MCF 10A (cell line): ENCODE data around the gene PCNX3. TPM values are rescaled to one million over a fixed set of nuclear protein-coding genes. Genes with fewer than 3 reads are reported as not detected.
A peak's percentile ranks its signal among the peaks of the same experiment; 100 is the strongest.

Experiments
- BruUV-seq: library from RNA; stranded (reverse); fragments of 400-500 nt; replicated peaks from 2 replicates; lab custom pipeline; 2021; lab: Mats Ljungman, UMichigan
- CTCF ChIA-PET: fragments of 300-600 bp; sonication (Branson Sonifier 250); formaldehyde crosslinking; extraction: SDS; loops from one replicate; lab custom pipeline; 2021; ENCODE audit warnings: antibody characterized with exemption, inconsistent platforms; lab: Yijun Ruan, JAX
- POLR2A ChIA-PET: fragments of 300-600, 350-650 bp; sonication (Branson Sonifier 250); formaldehyde crosslinking; extraction: SDS; loops from one replicate; lab custom pipeline; 2020; ENCODE audit warnings: antibody characterized with exemption, inconsistent platforms; lab: Yijun Ruan, JAX
- DNase-seq: peaks from one replicate; pipeline ENCODE4 v3.0.0-alpha.2; 2018; ENCODE audit not compliant: unreplicated experiment
- H3K27ac Mint-ChIP-seq: one replicate; pipeline ENCODE4 v1.8.0; 2022; ENCODE audit warnings: mild to moderate bottlenecking, low read depth, mixed read lengths; ENCODE audit not compliant: unreplicated experiment
- H3K27me3 Mint-ChIP-seq: one replicate; pipeline ENCODE4 v1.8.0; 2022; ENCODE audit warnings: mixed read lengths; ENCODE audit not compliant: insufficient read depth, unreplicated experiment
- H3K36me3 Mint-ChIP-seq: one replicate; pipeline ENCODE4 v1.8.0; 2022; ENCODE audit warnings: mild to moderate bottlenecking, moderate library complexity, mixed read lengths; ENCODE audit not compliant: insufficient read depth, unreplicated experiment
- H3K4me1 Mint-ChIP-seq: one replicate; pipeline ENCODE4 v1.8.0; 2022; ENCODE audit warnings: mixed read lengths; ENCODE audit not compliant: insufficient read depth, unreplicated experiment
- H3K4me3 Mint-ChIP-seq: one replicate; pipeline ENCODE4 v1.8.0; 2022; ENCODE audit warnings: mild to moderate bottlenecking, moderate library complexity, mixed read lengths; ENCODE audit not compliant: unreplicated experiment
- H3K9me3 Mint-ChIP-seq: one replicate; pipeline ENCODE4 v1.8.0; 2022; ENCODE audit warnings: mixed read lengths; ENCODE audit not compliant: unreplicated experiment
- intact Hi-C: fragments of 100-400 bp; cut with micrococcal nuclease; formaldehyde crosslinking; loops from 2 replicates; pipeline ENCODE4 v1.14.1; 2022
- total RNA-seq: library from RNA; stranded (reverse); gene quantifications from 2 replicates; pipeline ENCODE4 v1.2.3, GENCODE V29; 2022
- TF ChIP-seq, protein P1 (sequence below): fragments of 200-600 bp; IDR thresholded peaks from one replicate; pipeline ENCODE4 v1.8.0; 2022; ENCODE audit warnings: antibody characterized with exemption, mild to moderate bottlenecking; ENCODE audit not compliant: unreplicated experiment

PCNX3 gene
- total RNA-seq, 1 experiment from 2014 or later: 40.9 TPM

DNA sequence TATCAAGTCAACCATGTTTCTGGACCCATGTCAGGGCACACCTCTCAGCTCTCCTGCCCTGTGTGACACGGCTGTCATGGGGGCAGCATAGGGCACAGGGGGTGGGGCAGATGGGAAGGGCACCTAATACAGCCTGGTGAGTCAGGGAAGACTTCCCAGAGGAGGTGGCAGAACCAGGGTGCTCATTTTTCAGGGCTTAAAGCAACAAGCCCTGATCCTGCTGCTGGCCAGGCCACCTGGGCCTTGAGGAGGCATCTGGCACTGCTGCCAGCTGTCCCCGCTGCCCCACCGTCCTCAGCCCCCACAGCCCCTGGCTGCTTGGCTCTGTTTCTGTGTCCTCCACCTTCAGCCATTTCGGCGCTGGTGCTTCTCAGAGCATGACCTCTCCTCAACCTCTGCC is 5.9 kb upstream of the PCNX3 start:
- BruUV-seq: no TSS peak
- Mint-ChIP-seq H3K27me3 (no peaks in the 10 kb centered on the region), H3K36me3 (peaks cover 41% of the 10 kb centered on the region), H3K4me1 (peaks cover 30% of the 10 kb centered on the region), H3K4me3 (no peak overlapping the region), H3K9me3 (no peaks in the 10 kb centered on the region), H3K27ac (peak overlapping the region; percentile 77)
- TF ChIP-seq, protein P1, sequence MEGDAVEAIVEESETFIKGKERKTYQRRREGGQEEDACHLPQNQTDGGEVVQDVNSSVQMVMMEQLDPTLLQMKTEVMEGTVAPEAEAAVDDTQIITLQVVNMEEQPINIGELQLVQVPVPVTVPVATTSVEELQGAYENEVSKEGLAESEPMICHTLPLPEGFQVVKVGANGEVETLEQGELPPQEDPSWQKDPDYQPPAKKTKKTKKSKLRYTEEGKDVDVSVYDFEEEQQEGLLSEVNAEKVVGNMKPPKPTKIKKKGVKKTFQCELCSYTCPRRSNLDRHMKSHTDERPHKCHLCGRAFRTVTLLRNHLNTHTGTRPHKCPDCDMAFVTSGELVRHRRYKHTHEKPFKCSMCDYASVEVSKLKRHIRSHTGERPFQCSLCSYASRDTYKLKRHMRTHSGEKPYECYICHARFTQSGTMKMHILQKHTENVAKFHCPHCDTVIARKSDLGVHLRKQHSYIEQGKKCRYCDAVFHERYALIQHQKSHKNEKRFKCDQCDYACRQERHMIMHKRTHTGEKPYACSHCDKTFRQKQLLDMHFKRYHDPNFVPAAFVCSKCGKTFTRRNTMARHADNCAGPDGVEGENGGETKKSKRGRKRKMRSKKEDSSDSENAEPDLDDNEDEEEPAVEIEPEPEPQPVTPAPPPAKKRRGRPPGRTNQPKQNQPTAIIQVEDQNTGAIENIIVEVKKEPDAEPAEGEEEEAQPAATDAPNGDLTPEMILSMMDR: no peak
- CTCF ChIA-PET: interaction anchor here (1.6 to 1.7 kb wide), 2 partner anchors 12 to 15 kb away, joined by 3 to 7 read pairs; no protein-coding TSS in a partner anchor
- POLR2A ChIA-PET: interaction anchor here (0.6 to 1.7 kb wide), 5 partner anchors 22 to 53 kb away, joined by 3 to 6 read pairs (median 3); partner anchors contain the start of genes EHBP1L1, FAM89B and RELA
- DNase-seq: no peak
- intact Hi-C loops: no loop called here

DNA sequence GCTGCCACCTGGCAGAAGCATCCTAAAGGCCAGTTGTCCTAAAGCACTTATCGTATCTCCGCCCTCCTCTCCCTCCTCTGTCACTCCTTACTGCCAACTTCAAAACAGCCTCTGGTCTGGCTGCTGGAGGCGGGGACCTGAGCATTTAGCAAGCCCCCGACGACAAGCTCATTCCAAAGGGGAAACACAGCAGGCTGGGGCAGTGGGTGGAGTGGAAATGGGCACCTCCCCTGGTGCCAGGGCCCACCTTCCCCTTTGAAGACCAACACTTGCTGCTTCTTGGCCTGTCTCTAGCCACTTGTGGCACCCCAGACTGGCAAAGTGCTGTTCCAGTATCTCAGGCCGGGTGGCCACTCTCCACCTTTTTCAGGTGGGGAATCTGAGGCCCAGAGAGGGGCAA is 5.2 kb upstream of the PCNX3 start:
- POLR2A ChIA-PET: interaction anchor here (0.7 to 1.7 kb wide), 4 partner anchors 18 to 34 kb away, joined by 3 to 6 read pairs (median 3); partner anchors contain the start of gene EHBP1L1
- TF ChIP-seq, protein P1: no peak
- H3K36me3 Mint-ChIP-seq: peaks cover 37% of the 10 kb centered on the region
- CTCF ChIA-PET: interaction anchor here (0.6 to 1.7 kb wide), 2 partner anchors 16 to 53 kb away, joined by 3 to 7 read pairs; no protein-coding TSS in a partner anchor
- intact Hi-C loops: no loop called here
- H3K27me3 Mint-ChIP-seq: no peaks in the 10 kb centered on the region
- peak overlapping the region; percentile 77 for H3K27ac Mint-ChIP-seq
- no peaks in the 10 kb centered on the region for H3K9me3 Mint-ChIP-seq
- no peak overlapping the region for H3K4me3 Mint-ChIP-seq
- no TSS peak for BruUV-seq
- no peak for DNase-seq
- H3K4me1 Mint-ChIP-seq: peaks cover 30% of the 10 kb centered on the region

DNA sequence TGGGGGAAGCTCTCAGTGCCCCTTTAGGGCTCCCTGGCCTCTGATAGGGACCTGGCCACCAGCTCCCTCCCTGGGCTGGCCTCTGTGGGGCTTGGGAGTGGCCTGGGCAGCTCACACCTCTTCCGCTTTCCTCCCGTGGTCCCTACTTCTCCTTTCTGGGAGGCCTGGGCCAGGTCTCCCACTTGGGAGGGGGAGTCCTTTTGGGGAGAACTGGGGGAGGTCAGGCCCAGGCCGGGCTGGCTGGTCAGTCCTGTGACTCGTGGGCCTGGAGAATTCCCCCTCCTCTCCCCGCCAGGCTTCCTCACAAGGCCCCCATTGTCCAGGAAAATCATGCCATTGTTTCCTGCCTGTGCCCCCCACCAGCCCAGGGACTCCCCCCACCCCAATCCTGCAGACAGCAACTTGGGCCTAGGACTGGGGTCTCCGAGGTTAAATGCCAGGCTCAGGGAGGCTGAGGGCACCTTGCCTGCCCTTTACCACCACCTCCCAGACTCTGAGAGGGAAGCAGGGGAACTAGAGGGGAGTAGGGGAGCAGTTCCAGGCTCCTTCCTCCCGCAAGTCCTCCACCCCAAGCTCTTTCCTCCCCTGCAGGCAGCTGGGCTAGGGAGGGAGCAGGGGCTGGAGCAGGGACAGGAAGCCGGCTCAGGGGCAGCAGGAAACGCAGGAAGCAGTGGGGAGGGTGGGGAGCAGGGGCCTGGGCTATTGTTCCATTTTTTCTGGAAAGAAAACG is 4.4 kb upstream of the PCNX3 start:
- Mint-ChIP-seq H3K27ac (peak overlapping the region; percentile 77), H3K4me3 (no peak overlapping the region), H3K9me3 (no peaks in the 10 kb centered on the region), H3K36me3 (peaks cover 29% of the 10 kb centered on the region), H3K27me3 (no peaks in the 10 kb centered on the region), H3K4me1 (peaks cover 31% of the 10 kb centered on the region)
- no peak for DNase-seq
- CTCF ChIA-PET: interaction anchor here (1.1 to 1.7 kb wide), 2 partner anchors 17 to 246 kb away, joined by 3 to 7 read pairs; no protein-coding TSS in a partner anchor
- no TSS peak for BruUV-seq
- intact Hi-C loops: no loop called here
- POLR2A ChIA-PET: interaction anchor here (0.7 to 6.9 kb wide), 4 partner anchors 19 to 39 kb away, joined by 3 to 103 read pairs (median 33); partner anchors contain the start of genes EHBP1L1, FAM89B and ZNRD2
- TF ChIP-seq, protein P1: no peak
